ENCODE data around the gene ZBTB7C. TPM values are rescaled to one million over a fixed set of nuclear protein-coding genes. Genes with fewer than 3 reads are reported as not detected.
A peak's percentile ranks its signal among the peaks of the same experiment; 100 is the strongest.

ZBTB7C gene
- total and polyA plus RNA-seq, 4 experiments from 2014 or later = 0.23 TPM; not detected in 3

DNA sequence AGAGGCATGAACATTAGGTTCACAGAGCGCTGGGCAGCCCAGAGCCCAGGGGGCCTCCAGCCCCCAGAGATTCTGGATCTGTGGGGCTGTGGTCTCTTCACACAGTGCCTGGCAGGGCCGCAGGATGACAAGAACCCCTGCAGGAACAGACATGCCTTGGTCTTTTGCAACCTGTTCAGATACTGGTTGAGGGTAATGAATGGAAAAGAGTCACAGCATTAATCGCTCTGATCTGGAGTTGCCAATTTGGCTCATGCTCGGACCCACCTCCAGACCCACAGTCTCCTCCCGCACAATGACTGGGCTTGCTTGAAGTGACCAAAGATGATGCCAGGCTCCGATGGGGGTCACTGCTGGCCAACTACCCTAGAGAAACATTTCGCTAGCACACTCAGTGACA, 249.4 kb downstream of the ZBTB7C start:
- CTCF ChIA-PET (ENCODE audit: partially characterized antibody) = no interaction called here
- H3K27me3 Mint-ChIP-seq = peaks cover 0 to 1% of the 10 kb centered on the region in 2 donors
- intact Hi-C loops (cut with micrococcal nuclease) = no loop called here
- H3K4me1 ChIP-seq (ENCODE audit: insufficient read depth, low read length) = peaks cover 5% of the 10 kb centered on the region
- H3K36me3 ChIP-seq (ENCODE audit: insufficient read depth, low read length) = no peaks in the 10 kb centered on the region
- no peaks in the 10 kb centered on the region for H3K27me3 ChIP-seq (ENCODE audit: insufficient read depth, low read length)
- POLR2A ChIA-PET (ENCODE audit: partially characterized antibody) = no interaction called here
- H3K27ac ChIP-seq (ENCODE audit: low read depth, low read length) = no peak overlapping the region
- H3K4me3 ChIP-seq (ENCODE audit: low read length in 2 of 2) = no peak overlapping the region
- H3K4me3 Mint-ChIP-seq = peak overlapping the region in 3 of 8 donors; percentile 19 to 43 (median 30)
- no peak for DNase-seq
- H3K4me1 Mint-ChIP-seq = peaks cover 1 to 11% (median 4%) of the 10 kb centered on the region in 4 donors
- H3K27ac Mint-ChIP-seq = no peak overlapping the region
- no peaks in the 10 kb centered on the region for H3K36me3 Mint-ChIP-seq
- no peaks in the 10 kb centered on the region for H3K9me3 Mint-ChIP-seq
- no peaks in the 10 kb centered on the region for H3K9me3 ChIP-seq (ENCODE audit: control insufficient read depth in 1 of 2, low read length in 2 of 2)

DNA sequence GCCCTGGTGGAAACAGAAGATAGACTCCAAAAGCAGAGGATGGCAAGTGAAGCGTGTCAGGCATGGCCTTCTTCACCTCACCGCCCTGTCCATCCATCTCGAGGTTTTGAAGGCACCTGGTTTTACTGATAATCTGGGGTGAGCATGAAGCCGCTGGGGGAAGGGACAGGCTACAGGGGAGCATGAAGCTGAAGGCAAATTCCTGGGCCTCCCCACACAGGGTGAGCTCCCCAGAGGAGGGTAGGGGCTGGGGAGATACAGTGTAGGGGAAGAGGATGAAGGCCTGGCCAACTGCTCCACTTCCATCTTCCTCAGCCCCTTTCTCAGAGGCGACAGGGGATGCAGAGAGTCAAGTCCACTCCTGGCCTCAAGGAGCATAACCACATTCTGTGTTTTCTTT, 250.5 kb downstream of the ZBTB7C start:
- peaks cover 5% of the 10 kb centered on the region for H3K4me1 ChIP-seq (ENCODE audit: insufficient read depth, low read length)
- no peak overlapping the region for H3K27ac ChIP-seq (ENCODE audit: low read depth, low read length)
- no peaks in the 10 kb centered on the region for H3K27me3 ChIP-seq (ENCODE audit: insufficient read depth, low read length)
- Mint-ChIP-seq H3K4me3 (no peak overlapping the region), H3K36me3 (no peaks in the 10 kb centered on the region), H3K27ac (no peak overlapping the region), H3K27me3 (peaks cover 0 to 1% of the 10 kb centered on the region in 2 donors), H3K4me1 (peaks cover 1 to 11% (median 4%) of the 10 kb centered on the region in 4 donors), H3K9me3 (no peaks in the 10 kb centered on the region)
- no peaks in the 10 kb centered on the region for H3K9me3 ChIP-seq (ENCODE audit: control insufficient read depth in 1 of 2, low read length in 2 of 2)
- H3K4me3 ChIP-seq (ENCODE audit: low read length in 2 of 2) = no peak overlapping the region
- POLR2A ChIA-PET (ENCODE audit: partially characterized antibody) = no interaction called here
- CTCF ChIA-PET (ENCODE audit: partially characterized antibody) = no interaction called here
- no peak for DNase-seq
- no peaks in the 10 kb centered on the region for H3K36me3 ChIP-seq (ENCODE audit: insufficient read depth, low read length)
- intact Hi-C loops (cut with micrococcal nuclease) = no loop called here

DNA sequence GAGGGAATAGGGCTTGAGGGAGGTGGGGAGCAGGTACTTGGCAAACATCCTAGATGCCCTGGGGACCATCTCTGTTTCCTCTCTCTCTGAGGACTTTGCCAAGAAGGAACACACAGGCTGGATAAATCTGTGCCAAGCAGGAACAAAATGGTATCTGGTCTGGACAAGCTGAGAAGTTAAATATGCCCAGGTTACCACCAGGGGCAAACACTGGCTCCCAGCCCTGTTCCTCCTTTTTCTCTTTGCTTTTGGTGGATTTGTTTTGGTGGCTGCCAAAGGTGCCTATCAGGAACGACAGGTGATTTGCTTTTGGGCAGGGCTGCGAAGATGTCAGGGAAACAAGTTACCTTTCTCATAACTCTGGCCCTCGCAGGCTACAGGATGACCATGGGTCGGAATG, 251.2 kb downstream of the ZBTB7C start:
- H3K9me3 Mint-ChIP-seq = no peaks in the 10 kb centered on the region
- peaks cover 1 to 3% of the 10 kb centered on the region in 2 donors for H3K27me3 Mint-ChIP-seq
- ChIA-PET POLR2A (ENCODE audit: partially characterized antibody) (no interaction called here), CTCF (ENCODE audit: partially characterized antibody) (no interaction called here)
- no peak overlapping the region for H3K4me3 ChIP-seq (ENCODE audit: low read length in 2 of 2)
- H3K9me3 ChIP-seq (ENCODE audit: control insufficient read depth in 1 of 2, low read length in 2 of 2) = no peaks in the 10 kb centered on the region
- intact Hi-C loops (cut with micrococcal nuclease) = no loop called here
- H3K27ac Mint-ChIP-seq = no peak overlapping the region
- H3K4me1 ChIP-seq (ENCODE audit: insufficient read depth, low read length) = peaks cover 5% of the 10 kb centered on the region
- H3K4me3 Mint-ChIP-seq = no peak overlapping the region
- no peaks in the 10 kb centered on the region for H3K27me3 ChIP-seq (ENCODE audit: insufficient read depth, low read length)
- peaks cover 1 to 11% (median 4%) of the 10 kb centered on the region in 4 donors for H3K4me1 Mint-ChIP-seq
- no peaks in the 10 kb centered on the region for H3K36me3 ChIP-seq (ENCODE audit: insufficient read depth, low read length)
- no peak overlapping the region for H3K27ac ChIP-seq (ENCODE audit: low read depth, low read length)
- no peak for DNase-seq
- no peaks in the 10 kb centered on the region for H3K36me3 Mint-ChIP-seq

DNA sequence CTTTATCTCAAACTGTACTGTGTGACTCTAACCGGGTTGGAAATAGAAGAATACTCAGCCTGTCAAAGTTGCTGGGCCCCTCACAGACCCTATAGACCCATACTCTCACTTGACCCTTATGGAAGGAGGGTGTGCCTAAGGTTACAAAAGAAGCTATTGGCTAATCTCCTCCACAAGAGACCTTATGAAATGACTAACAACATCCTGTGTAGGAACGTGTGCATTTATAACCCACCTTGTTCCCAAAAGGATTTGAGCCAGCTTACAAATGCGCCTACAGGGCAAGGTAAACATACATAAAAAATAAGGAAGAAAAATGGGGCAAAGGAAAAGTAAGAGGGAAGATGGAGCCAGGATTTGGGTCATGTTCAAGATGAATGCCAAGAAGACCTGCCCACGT, 253.3 kb downstream of the ZBTB7C start:
- no peak for DNase-seq
- no peaks in the 10 kb centered on the region for H3K36me3 ChIP-seq (ENCODE audit: insufficient read depth, low read length)
- H3K4me1 ChIP-seq (ENCODE audit: insufficient read depth, low read length) = no peaks in the 10 kb centered on the region
- Mint-ChIP-seq H3K4me3 (no peak overlapping the region), H3K27me3 (peaks cover 1 to 5% of the 10 kb centered on the region in 2 donors), H3K9me3 (no peaks in the 10 kb centered on the region), H3K36me3 (no peaks in the 10 kb centered on the region), H3K4me1 (peaks cover 0 to 5% (median 1%) of the 10 kb centered on the region in 4 donors), H3K27ac (no peak overlapping the region)
- ChIA-PET CTCF (ENCODE audit: partially characterized antibody) (no interaction called here), POLR2A (ENCODE audit: partially characterized antibody) (no interaction called here)
- intact Hi-C loops (cut with micrococcal nuclease) = no loop called here
- no peak overlapping the region for H3K4me3 ChIP-seq (ENCODE audit: low read length in 2 of 2)
- H3K27ac ChIP-seq (ENCODE audit: low read depth, low read length) = no peak overlapping the region
- H3K9me3 ChIP-seq (ENCODE audit: control insufficient read depth in 1 of 2, low read length in 2 of 2) = no peaks in the 10 kb centered on the region
- H3K27me3 ChIP-seq (ENCODE audit: insufficient read depth, low read length) = no peaks in the 10 kb centered on the region

DNA sequence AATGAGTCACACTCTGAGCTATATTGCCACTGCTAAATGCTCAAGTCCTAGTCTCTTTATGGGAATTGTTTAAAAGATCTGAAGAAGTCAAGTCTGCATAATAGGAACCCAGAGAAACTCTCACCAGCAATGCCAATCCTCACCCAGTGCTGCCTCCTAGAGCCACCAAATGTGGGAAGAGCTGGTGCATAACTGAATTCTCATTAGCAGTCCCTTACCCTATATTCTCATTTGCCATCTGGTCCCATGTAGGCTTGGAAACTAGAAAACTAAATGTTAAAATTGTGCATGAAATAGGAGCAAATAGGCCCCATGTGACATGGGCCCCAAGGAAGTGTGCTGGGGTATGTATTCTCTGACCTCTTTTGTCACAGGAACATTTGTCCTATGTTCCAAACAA, 254.4 kb downstream of the ZBTB7C start:
- H3K27me3 Mint-ChIP-seq = peaks cover 0 to 5% of the 10 kb centered on the region in 2 donors
- H3K27ac Mint-ChIP-seq = no peak overlapping the region
- Histone ChIP-seq H3K9me3 (ENCODE audit: control insufficient read depth in 1 of 2, low read length in 2 of 2) (no peaks in the 10 kb centered on the region), H3K27me3 (ENCODE audit: insufficient read depth, low read length) (no peaks in the 10 kb centered on the region), H3K27ac (ENCODE audit: low read depth, low read length) (no peak overlapping the region), H3K4me1 (ENCODE audit: insufficient read depth, low read length) (no peaks in the 10 kb centered on the region), H3K4me3 (ENCODE audit: low read length in 2 of 2) (no peak overlapping the region), H3K36me3 (ENCODE audit: insufficient read depth, low read length) (no peaks in the 10 kb centered on the region)
- no peaks in the 10 kb centered on the region for H3K36me3 Mint-ChIP-seq
- no peak for DNase-seq
- CTCF ChIA-PET (ENCODE audit: partially characterized antibody) = no interaction called here
- H3K4me1 Mint-ChIP-seq = no peaks in the 10 kb centered on the region
- H3K9me3 Mint-ChIP-seq = no peaks in the 10 kb centered on the region
- POLR2A ChIA-PET (ENCODE audit: partially characterized antibody) = no interaction called here
- intact Hi-C loops (cut with micrococcal nuclease) = no loop called here
- no peak overlapping the region for H3K4me3 Mint-ChIP-seq

DNA sequence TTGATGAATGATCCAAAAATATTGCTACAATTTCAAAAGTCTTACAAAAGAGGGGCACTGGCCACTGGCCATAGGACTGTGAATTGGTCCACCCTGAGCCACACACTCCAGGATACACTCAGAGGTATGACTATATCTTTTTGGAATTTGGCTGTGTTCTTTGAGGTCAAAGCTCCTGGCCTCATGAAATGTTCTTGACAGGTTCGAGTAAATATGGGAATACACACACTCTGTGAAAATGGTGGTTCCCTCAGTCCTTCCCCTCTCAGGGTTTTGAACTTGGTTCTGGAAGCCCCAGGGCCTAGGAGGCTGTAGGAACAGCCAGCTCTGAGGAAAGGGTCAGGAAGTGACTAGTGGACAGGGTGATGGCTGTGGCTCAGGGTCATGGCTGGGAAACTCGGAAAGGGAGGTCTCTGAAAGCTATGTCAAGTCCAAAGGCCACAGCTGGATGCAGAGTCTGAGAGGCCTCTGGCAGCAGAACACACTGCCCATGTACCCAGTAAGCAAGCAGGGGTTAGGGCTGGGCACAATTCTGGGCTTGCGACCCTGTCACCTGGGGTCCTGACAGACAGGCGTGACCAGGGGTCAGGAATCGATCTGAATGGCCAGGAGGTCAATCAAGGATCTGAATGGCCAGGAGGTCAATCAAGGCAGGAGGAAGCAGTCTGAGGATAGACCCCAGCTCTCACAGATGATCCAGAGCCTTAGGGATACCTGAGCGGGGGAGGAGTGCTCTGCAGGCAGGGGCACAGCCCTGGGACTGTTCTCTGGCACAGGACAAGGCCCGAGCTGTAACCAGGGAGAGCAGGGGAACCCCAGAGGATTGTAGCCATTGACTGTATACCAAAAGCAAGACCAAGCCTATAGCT, 255.3 kb downstream of the ZBTB7C start:
- no peak overlapping the region for H3K4me3 ChIP-seq (ENCODE audit: low read length in 2 of 2)
- H3K9me3 ChIP-seq (ENCODE audit: control insufficient read depth in 1 of 2, low read length in 2 of 2) = no peaks in the 10 kb centered on the region
- H3K36me3 Mint-ChIP-seq = no peaks in the 10 kb centered on the region
- H3K9me3 Mint-ChIP-seq = no peaks in the 10 kb centered on the region
- no peak overlapping the region for H3K27ac Mint-ChIP-seq
- no peak overlapping the region for H3K4me3 Mint-ChIP-seq
- ChIA-PET CTCF (ENCODE audit: partially characterized antibody) (no interaction called here), POLR2A (ENCODE audit: partially characterized antibody) (no interaction called here)
- no peak overlapping the region for H3K27ac ChIP-seq (ENCODE audit: low read depth, low read length)
- H3K36me3 ChIP-seq (ENCODE audit: insufficient read depth, low read length) = no peaks in the 10 kb centered on the region
- intact Hi-C loops (cut with micrococcal nuclease) = no loop called here
- peaks cover 0 to 5% of the 10 kb centered on the region in 2 donors for H3K27me3 Mint-ChIP-seq
- no peaks in the 10 kb centered on the region for H3K27me3 ChIP-seq (ENCODE audit: insufficient read depth, low read length)
- H3K4me1 Mint-ChIP-seq = no peaks in the 10 kb centered on the region
- no peak for DNase-seq
- no peaks in the 10 kb centered on the region for H3K4me1 ChIP-seq (ENCODE audit: insufficient read depth, low read length)

DNA sequence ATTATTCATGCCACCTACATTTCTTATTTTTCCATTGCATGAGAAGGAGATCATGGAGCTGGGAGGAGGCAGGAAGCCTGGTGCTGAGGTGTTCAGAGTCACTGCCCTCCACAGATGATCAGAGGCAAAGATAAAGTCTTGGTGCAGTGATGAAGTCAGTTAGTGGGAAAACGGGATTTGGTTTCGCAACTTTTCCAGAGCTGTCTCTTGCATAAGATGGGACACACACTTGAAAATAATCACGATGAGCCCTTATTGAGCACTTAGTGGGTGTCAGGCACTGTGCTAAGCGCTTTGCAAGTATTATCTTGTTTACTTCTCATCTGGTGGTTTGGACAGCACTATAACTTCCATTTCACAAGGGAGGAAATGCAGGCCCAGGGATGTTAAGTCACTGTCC, 256.6 kb downstream of the ZBTB7C start:
- Histone ChIP-seq H3K27me3 (ENCODE audit: insufficient read depth, low read length) (no peaks in the 10 kb centered on the region), H3K36me3 (ENCODE audit: insufficient read depth, low read length) (no peaks in the 10 kb centered on the region), H3K9me3 (ENCODE audit: control insufficient read depth in 1 of 2, low read length in 2 of 2) (no peaks in the 10 kb centered on the region), H3K4me1 (ENCODE audit: insufficient read depth, low read length) (no peaks in the 10 kb centered on the region), H3K27ac (ENCODE audit: low read depth, low read length) (no peak overlapping the region), H3K4me3 (ENCODE audit: low read length in 2 of 2) (no peak overlapping the region)
- CTCF ChIA-PET (ENCODE audit: partially characterized antibody) = no interaction called here
- H3K9me3 Mint-ChIP-seq = no peaks in the 10 kb centered on the region
- no peak overlapping the region for H3K27ac Mint-ChIP-seq
- DNase-seq = no peak
- peaks cover 0 to 5% of the 10 kb centered on the region in 2 donors for H3K27me3 Mint-ChIP-seq
- intact Hi-C loops (cut with micrococcal nuclease) = no loop called here
- POLR2A ChIA-PET (ENCODE audit: partially characterized antibody) = no interaction called here
- no peak overlapping the region for H3K4me3 Mint-ChIP-seq
- H3K36me3 Mint-ChIP-seq = no peaks in the 10 kb centered on the region
- no peaks in the 10 kb centered on the region for H3K4me1 Mint-ChIP-seq

Measured in CD4-positive, alpha-beta memory T cell (primary cell).